Upper lobe of right lung (tissue), 1 donor: Measurements from ENCODE around the gene SERGEF. TPM values are rescaled to one million over a fixed set of nuclear protein-coding genes. Genes with fewer than 3 reads are reported as not detected.

Experiments used
- ATAC-seq: fragments of 200-7000 bp; cut with Tn5 transposase; one replicate; pipeline ENCODE4 v1.9.1; 2020; ENCODE audit warnings: mild to moderate bottlenecking, moderate library complexity
- DNase-seq: peaks from one replicate; pipeline ENCODE4 v3.0.0-alpha.2; 2020
- H3K27ac ChIP-seq: fragments of 200-600 bp; one replicate; pipeline ENCODE4 v1.8.0; 2022
- H3K27me3 ChIP-seq: fragments of 200-600 bp; one replicate; pipeline ENCODE4 v1.8.0; 2022; ENCODE audit warnings: mild to moderate bottlenecking
- H3K36me3 ChIP-seq: fragments of 200-600 bp; one replicate; pipeline ENCODE4 v1.8.0; 2022
- H3K4me1 ChIP-seq: fragments of 200-600 bp; one replicate; pipeline ENCODE4 v1.8.0; 2022
- H3K4me3 ChIP-seq: fragments of 200-600 bp; one replicate; pipeline ENCODE4 v1.8.0; 2022; ENCODE audit warnings: mild to moderate bottlenecking
- H3K9me3 ChIP-seq: fragments of 200-600 bp; one replicate; pipeline ENCODE4 v1.8.0; 2022
- intact Hi-C: fragments of 100-400 bp; cut with DNase I; formaldehyde crosslinking; loops from one replicate; pipeline ENCODE4 v1.11.0; 2022
- total RNA-seq: library from RNA; stranded (reverse); fragmentation: NEBNext Ultra II Directional; extraction: Animal tissue kit (Norgen Biotek cat#: 25700); gene quantifications from one replicate; pipeline ENCODE4 v1.2.1, GENCODE V29; 2021
- TF ChIP-seq, protein P1 (sequence below): fragments of 200-600 bp; IDR thresholded peaks from one replicate; pipeline ENCODE4 v1.8.0; 2022; ENCODE audit warnings: antibody characterized with exemption
- donor health status: DM: no; HTN: yes; CAD: no; lungs with severe emphysema.

SERGEF gene
- total RNA-seq, 1 donor from 2014 or later, result 37.6 TPM

DNA sequence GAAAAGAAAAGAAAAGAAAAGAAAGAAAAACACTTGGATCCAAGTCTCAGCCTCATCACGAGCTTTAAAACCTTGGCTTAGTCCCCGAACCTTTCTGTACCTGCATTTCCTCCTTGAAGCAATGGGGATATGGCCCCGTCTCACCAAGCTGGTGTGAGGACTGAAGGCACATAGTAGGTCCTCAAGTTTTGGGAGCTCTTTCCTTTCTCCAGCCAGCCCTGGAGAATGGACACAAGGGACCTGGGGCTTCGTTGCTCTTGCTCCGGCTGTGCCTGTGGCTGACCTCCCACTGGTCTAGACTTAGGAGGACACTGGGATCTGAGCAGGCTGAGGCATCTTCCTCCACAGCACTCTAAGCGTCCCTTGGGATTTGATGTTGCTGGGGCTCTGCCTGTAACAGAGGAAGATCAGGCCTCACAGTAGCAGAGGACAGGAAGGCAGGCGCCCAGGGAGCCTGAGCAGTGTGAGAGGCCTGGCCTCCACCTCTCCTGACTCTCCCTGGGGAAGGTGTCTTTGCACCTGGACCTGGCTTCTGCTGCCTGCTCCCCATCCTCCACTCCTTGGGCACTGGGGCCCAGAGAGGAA lies 245.5 kb downstream of the SERGEF start:
- Histone ChIP-seq H3K36me3 (no peaks in the 10 kb centered on the region), H3K27ac (no peak overlapping the region), H3K4me3 (no peak overlapping the region), H3K4me1 (no peaks in the 10 kb centered on the region), H3K9me3 (no peaks in the 10 kb centered on the region), H3K27me3 (no peaks in the 10 kb centered on the region)
- TF ChIP-seq, protein P1, sequence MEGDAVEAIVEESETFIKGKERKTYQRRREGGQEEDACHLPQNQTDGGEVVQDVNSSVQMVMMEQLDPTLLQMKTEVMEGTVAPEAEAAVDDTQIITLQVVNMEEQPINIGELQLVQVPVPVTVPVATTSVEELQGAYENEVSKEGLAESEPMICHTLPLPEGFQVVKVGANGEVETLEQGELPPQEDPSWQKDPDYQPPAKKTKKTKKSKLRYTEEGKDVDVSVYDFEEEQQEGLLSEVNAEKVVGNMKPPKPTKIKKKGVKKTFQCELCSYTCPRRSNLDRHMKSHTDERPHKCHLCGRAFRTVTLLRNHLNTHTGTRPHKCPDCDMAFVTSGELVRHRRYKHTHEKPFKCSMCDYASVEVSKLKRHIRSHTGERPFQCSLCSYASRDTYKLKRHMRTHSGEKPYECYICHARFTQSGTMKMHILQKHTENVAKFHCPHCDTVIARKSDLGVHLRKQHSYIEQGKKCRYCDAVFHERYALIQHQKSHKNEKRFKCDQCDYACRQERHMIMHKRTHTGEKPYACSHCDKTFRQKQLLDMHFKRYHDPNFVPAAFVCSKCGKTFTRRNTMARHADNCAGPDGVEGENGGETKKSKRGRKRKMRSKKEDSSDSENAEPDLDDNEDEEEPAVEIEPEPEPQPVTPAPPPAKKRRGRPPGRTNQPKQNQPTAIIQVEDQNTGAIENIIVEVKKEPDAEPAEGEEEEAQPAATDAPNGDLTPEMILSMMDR, result no peak
- DNase-seq (peak; percentile 38), ATAC-seq (no peak)
- intact Hi-C loops, result no loop called here

DNA sequence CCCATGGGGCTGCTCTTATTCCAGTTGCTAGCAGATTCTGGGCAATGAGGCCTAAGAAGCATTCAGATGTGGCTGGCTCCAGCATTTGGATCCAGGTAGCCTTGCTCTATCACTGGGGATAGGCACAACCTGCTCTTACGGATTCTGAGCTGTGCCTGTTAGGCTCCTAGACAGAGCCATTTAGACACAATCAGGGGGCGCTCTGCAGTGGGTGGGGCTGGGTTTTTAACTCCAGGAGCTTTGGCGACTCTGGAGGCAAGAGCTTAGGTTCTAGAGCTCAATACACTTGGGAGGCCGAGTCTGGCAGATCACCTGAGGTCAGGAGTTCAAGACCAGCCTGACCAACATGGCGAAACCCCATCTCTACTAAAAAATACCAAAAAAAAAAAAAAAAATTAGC lies 246.3 kb downstream of the SERGEF start:
- ATAC-seq (no peak), DNase-seq (peak; percentile 33)
- no peaks in the 10 kb centered on the region for H3K27me3 ChIP-seq
- no peak overlapping the region for H3K27ac ChIP-seq
- no peaks in the 10 kb centered on the region for H3K36me3 ChIP-seq
- TF ChIP-seq, protein P1, result no peak
- H3K9me3 ChIP-seq, result no peaks in the 10 kb centered on the region
- intact Hi-C loops, result no loop called here
- no peak overlapping the region for H3K4me3 ChIP-seq
- no peaks in the 10 kb centered on the region for H3K4me1 ChIP-seq

DNA sequence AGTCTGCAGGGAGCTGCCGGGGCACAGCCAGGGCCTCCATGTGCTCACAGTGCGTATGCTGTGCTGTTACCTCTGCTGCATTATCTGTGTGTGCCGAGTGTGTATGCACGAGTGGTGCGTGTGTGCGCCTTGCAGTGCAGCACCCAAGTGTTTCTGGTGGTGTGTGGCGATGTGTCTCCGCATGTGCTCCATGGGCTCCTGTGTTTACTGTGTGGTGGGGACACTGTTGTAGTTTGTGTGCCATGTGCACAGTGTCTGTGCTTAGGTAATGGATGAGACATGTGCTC lies 246.8 kb downstream of the SERGEF start:
- H3K27ac ChIP-seq, result no peak overlapping the region
- H3K9me3 ChIP-seq, result no peaks in the 10 kb centered on the region
- TF ChIP-seq, protein P1, result no peak
- H3K36me3 ChIP-seq, result no peaks in the 10 kb centered on the region
- no peaks in the 10 kb centered on the region for H3K27me3 ChIP-seq
- intact Hi-C loops, result no loop called here
- H3K4me1 ChIP-seq, result no peaks in the 10 kb centered on the region
- ATAC-seq (no peak), DNase-seq (no peak)
- H3K4me3 ChIP-seq, result no peak overlapping the region

DNA sequence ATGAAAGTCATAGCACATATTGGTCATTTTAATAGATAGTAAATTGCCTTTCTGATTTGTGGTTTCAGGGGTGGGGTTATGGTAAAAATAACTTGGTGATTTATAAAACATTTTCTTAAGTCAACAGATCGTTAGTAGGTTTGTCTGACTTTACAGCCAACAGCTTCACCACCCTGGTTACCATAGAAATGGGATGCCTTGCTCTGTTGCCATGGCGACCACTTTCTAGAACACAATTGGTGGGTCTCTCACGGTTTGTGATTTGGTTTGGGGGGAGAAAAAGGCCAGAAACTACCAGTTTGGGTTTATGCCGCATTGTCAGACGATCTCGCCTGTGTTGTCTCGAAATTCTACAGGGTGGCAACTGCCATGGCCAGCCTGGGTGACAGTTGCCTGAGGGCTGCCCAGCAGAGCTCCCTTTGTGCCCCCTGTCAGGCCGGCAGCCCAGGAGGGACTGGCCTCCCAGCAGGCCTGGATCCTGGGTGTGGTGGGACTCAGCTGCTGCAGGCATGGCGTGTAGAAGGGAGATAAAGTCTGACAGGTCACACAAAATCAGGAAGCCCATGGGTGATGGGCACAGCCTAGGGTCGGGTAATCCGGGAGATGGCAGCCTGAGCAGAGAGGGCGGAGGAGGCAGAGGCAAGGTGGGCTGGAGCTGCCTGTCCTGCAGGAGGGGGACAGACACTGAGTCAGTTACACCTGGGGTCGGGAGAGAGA lies 247.3 kb downstream of the SERGEF start:
- H3K27ac ChIP-seq, result no peak overlapping the region
- no peaks in the 10 kb centered on the region for H3K4me1 ChIP-seq
- H3K4me3 ChIP-seq, result no peak overlapping the region
- no peaks in the 10 kb centered on the region for H3K9me3 ChIP-seq
- H3K36me3 ChIP-seq, result no peaks in the 10 kb centered on the region
- intact Hi-C loops, result no loop called here
- H3K27me3 ChIP-seq, result no peaks in the 10 kb centered on the region
- TF ChIP-seq, protein P1, result no peak
- DNase-seq (peak; percentile 54), ATAC-seq (no peak)

DNA sequence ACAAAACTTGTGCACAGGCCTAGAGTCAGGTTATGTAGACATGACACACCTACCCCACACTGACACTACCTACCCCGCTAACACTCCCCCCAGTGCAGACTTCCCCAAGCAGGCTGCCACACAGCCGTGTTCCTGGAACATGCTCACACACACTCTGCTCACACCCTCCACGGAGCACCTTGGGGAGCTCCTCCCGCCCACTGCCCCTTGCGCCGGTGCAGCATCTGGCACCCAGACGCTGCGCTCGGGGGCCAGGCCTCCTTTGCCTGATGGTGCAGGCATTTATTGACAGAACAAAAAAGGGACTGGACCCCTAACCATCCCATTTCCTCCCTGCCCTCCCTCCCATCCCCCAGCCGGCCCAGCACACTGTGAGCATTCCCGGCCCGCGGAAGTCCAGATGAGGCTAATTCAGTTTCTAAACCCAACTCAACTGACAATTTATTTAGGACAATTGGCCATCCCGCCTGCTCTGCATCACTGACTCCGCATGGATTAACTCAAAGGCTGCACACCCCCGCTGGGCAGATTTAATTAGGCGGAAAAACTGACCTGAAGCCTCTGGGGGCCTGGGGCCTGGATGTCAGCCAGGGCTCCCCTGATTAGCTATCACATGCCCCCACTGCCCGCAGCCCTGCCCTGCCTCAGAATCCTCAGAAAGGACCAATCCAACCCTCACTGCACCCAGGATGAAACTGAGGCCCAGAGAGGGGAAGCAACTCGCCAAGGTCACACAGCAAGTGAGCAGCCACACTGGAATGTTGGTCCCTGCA lies 248.2 kb downstream of the SERGEF start:
- TF ChIP-seq, protein P1, result no peak
- Histone ChIP-seq H3K27ac (no peak overlapping the region), H3K36me3 (no peaks in the 10 kb centered on the region), H3K4me3 (no peak overlapping the region), H3K9me3 (no peaks in the 10 kb centered on the region), H3K4me1 (no peaks in the 10 kb centered on the region), H3K27me3 (no peaks in the 10 kb centered on the region)
- DNase-seq, result peak; percentile 39
- intact Hi-C loops, result no loop called here
- no peak for ATAC-seq
